HEK293T (cell line): ENCODE data around the gene TTC28.

Source experiments
- ARNT ChIP-seq: fragments of 450-650 bp; IDR thresholded peaks from 2 replicates; pipeline ENCODE4 v1.6.1; 2017; ENCODE audit warnings: mild to moderate bottlenecking
- BHLHE40 ChIP-seq: fragments of 450-650 bp; IDR thresholded peaks from 2 replicates; pipeline ENCODE4 v1.6.1; 2016; ENCODE audit warnings: mild to moderate bottlenecking, moderate library complexity, borderline replicate concordance
- FOXA1 ChIP-seq: fragments of 450-650 bp; IDR thresholded peaks from 2 replicates; pipeline ENCODE4 v1.6.1; 2016; ENCODE audit warnings: mild to moderate bottlenecking
- FOXK2 ChIP-seq: fragments of 450-650 bp; IDR thresholded peaks from 2 replicates; pipeline ENCODE4 v1.6.1; 2016; ENCODE audit warnings: mild to moderate bottlenecking
- HDGF ChIP-seq: fragments of 450-650 bp; IDR thresholded peaks from 2 replicates; pipeline ENCODE4 v1.6.1; 2017; ENCODE audit warnings: antibody characterized with exemption, borderline replicate concordance
- L3MBTL2 ChIP-seq: fragments of 450-650 bp; conservative IDR thresholded peaks from 2 replicates; pipeline ENCODE4 v1.6.1; 2016; ENCODE audit warnings: mild to moderate bottlenecking
- SP1 ChIP-seq: fragments of 450-650 bp; IDR thresholded peaks from 2 replicates; pipeline ENCODE4 v1.6.1; 2017
- SUZ12 ChIP-seq: fragments of 450-650 bp; IDR thresholded peaks from 2 replicates; pipeline ENCODE4 v1.6.1; 2016; ENCODE audit warnings: mild to moderate bottlenecking
- TF ChIP-seq, protein P1 (sequence below): fragments of 450-650 bp; IDR thresholded peaks from 2 replicates; pipeline ENCODE4 v1.6.1; 2016

DNA sequence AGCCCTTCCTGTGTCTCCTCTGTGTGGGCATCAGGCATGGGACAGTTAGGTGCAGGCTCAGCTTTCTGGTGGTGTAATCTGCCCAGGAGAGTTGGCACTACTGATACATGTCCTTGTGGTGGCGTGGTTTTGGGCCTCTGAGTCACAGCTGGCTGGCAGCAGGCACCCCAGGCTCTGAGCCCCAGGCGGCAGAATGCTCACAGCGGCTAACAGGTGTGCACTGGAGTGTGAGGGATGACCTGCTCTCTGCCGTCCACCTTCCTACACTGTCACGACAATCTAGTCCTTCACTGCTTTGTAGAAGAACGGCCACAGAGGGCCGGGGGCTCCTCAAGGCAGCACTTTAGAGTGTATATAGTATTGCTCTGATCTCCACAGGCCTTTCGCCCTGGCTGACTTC lies 660.3 kb downstream of the TTC28 start:
- TF ChIP-seq HDGF (no peak), L3MBTL2 (no peak), SUZ12 (no peak), SP1 (no peak), BHLHE40 (no peak), FOXK2 (no peak), ARNT (no peak), FOXA1 (no peak)
- TF ChIP-seq, protein P1, sequence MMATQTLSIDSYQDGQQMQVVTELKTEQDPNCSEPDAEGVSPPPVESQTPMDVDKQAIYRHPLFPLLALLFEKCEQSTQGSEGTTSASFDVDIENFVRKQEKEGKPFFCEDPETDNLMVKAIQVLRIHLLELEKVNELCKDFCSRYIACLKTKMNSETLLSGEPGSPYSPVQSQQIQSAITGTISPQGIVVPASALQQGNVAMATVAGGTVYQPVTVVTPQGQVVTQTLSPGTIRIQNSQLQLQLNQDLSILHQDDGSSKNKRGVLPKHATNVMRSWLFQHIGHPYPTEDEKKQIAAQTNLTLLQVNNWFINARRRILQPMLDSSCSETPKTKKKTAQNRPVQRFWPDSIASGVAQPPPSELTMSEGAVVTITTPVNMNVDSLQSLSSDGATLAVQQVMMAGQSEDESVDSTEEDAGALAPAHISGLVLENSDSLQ = no peak
